ENCODE measurements around the gene SV2A. TPM values are rescaled to one million over a fixed set of nuclear protein-coding genes. Genes with fewer than 3 reads are reported as not detected.

Gene SV2A
- polyA plus RNA-seq, 4 donors = 0.54 to 3.9 (median 1.9) TPM; not detected in 1

DNA sequence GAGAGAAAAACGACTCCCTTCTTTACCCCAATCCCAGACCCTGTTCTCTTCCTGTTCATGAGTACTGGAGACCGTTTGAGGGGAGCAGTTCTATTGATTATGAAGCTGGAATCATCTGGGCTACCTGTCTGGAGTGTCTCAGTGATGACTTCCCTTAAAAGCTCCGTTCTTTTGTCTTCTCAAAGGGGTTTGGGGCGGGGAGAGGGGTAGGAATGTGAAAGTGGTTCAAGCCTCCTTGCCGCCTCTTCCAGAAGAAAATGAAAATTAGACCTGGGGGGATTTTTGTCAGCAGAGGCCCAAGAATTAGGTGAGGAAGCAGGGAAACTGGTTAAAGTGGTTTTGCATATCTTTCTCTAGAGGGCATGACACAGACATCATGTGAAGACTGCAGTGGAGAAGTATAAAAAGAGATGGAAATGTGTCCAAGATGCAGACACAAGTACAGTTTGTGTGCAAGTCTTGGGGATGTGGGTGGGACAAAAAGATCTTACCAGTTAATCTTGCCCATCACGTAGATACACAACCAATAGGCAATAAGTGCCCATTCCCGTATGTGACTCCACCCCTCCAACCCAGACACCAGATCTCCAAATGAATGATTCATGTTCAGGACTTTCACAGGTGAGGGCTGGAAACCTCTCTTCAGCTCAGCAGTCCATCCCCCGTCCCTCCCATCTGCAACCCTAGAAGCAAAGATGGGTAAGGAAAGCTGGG lies 19.5 kb upstream of the SV2A start:
- FAIRE-seq = no peak
- peak; percentile 74 to 91 for DNase-seq
- 8 to 20% (median 14%) methylated on average over 8 of the region's 8 CpGs for WGBS, 3 donors
- H3K9me3 ChIP-seq (ENCODE audit: control insufficient read depth in 2 of 2, insufficient read depth in 1 of 2, low read depth in 1 of 2, low read length in 1 of 2) = no peaks in the 10 kb centered on the region
- peaks cover 0 to 30% (median 6%) of the 10 kb centered on the region in 3 donors for H3K36me3 ChIP-seq (ENCODE audit: control insufficient read depth in 3 of 3, insufficient read depth in 2 of 3, low read depth in 1 of 3, low read length in 3 of 3)
- peak overlapping the region; percentile 75 to 93 (median 91) for H3K27ac ChIP-seq (ENCODE audit: low read depth in 1 of 3, low read length in 2 of 3)
- peaks cover 8 to 59% (median 9%) of the 10 kb centered on the region in 3 donors for H3K4me1 ChIP-seq (ENCODE audit: control insufficient read depth in 3 of 3, insufficient read depth in 2 of 3, low read depth in 1 of 3, low read length in 2 of 3)
- H3K27me3 ChIP-seq (ENCODE audit: control insufficient read depth in 3 of 3, insufficient read depth in 3 of 3, low read length in 3 of 3) = no peaks in the 10 kb centered on the region
- peak overlapping the region in 2 of 3 donors; percentile 62 to 69 for H3K4me3 ChIP-seq (ENCODE audit: low read depth in 1 of 3, low read length in 3 of 3)

- WGBS, 3 donors = 6 to 31% (median 29%) methylated on average over 18 of the region's 18 CpGs
- DNase-seq (peak; percentile 91 to 93), FAIRE-seq (no peak)
- Histone ChIP-seq H3K9me3 (ENCODE audit: control insufficient read depth in 2 of 2, insufficient read depth in 1 of 2, low read depth in 1 of 2, low read length in 1 of 2) (no peaks in the 10 kb centered on the region), H3K4me3 (ENCODE audit: low read depth in 1 of 3, low read length in 3 of 3) (peak within 1 kb of the TSS; percentile 12 to 69 (median 62)), H3K4me1 (ENCODE audit: control insufficient read depth in 3 of 3, insufficient read depth in 2 of 3, low read depth in 1 of 3, low read length in 2 of 3) (peaks cover 8 to 62% (median 9%) of the 10 kb centered on the region in 3 donors), H3K36me3 (ENCODE audit: control insufficient read depth in 3 of 3, insufficient read depth in 2 of 3, low read depth in 1 of 3, low read length in 3 of 3) (peaks cover 0 to 37% (median 11%) of the 10 kb centered on the region in 3 donors), H3K27me3 (ENCODE audit: control insufficient read depth in 3 of 3, insufficient read depth in 3 of 3, low read length in 3 of 3) (no peaks in the 10 kb centered on the region), H3K27ac (ENCODE audit: low read depth in 1 of 3, low read length in 2 of 3) (peak within 1 kb of the TSS; percentile 75 to 93 (median 91))
Observed at GRCh38 chr1:149936170-149936991, 18.7 kb upstream of the SV2A start, which contains the start of gene MTMR11. Gene MTMR11 (minus strand): TSS chr1:149936879. CDS start chr1:149936647, 232 bp downstream.

DNA sequence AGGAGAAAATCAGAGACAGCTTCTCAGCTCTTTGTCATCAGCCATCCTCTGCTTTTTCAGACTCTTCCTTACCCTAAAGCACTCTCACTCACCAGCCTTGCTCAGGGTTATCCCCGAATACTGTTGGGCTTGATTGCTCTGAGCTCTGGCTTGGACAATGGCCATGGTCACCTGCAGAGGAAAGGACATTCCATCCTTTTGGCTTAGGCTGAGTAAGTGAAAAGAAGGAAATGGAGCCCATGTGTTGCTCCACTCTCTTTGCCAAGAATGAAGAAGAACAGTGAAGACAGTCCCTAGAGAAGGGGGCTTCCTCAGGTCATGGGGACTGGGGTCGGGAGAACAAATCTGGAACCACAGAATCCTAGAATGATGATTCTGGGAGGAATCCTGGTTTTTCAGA lies 16.7 kb upstream of the SV2A start:
- H3K27me3 ChIP-seq (ENCODE audit: control insufficient read depth in 3 of 3, insufficient read depth in 3 of 3, low read length in 3 of 3) = no peaks in the 10 kb centered on the region
- WGBS, 3 donors = 72 to 95% (median 74%) methylated on average over 2 of the region's 2 CpGs
- H3K4me3 ChIP-seq (ENCODE audit: low read depth in 1 of 3, low read length in 3 of 3) = peak overlapping the region in 2 of 3 donors; percentile 62 to 69
- no peak for DNase-seq
- no peak for FAIRE-seq
- peaks cover 2 to 56% (median 29%) of the 10 kb centered on the region in 3 donors for H3K36me3 ChIP-seq (ENCODE audit: control insufficient read depth in 3 of 3, insufficient read depth in 2 of 3, low read depth in 1 of 3, low read length in 3 of 3)
- no peak overlapping the region for H3K27ac ChIP-seq (ENCODE audit: low read depth in 1 of 3, low read length in 2 of 3)
- peaks cover 6 to 66% (median 6%) of the 10 kb centered on the region in 3 donors for H3K4me1 ChIP-seq (ENCODE audit: control insufficient read depth in 3 of 3, insufficient read depth in 2 of 3, low read depth in 1 of 3, low read length in 2 of 3)
- H3K9me3 ChIP-seq (ENCODE audit: control insufficient read depth in 2 of 2, insufficient read depth in 1 of 2, low read depth in 1 of 2, low read length in 1 of 2) = no peaks in the 10 kb centered on the region

DNA sequence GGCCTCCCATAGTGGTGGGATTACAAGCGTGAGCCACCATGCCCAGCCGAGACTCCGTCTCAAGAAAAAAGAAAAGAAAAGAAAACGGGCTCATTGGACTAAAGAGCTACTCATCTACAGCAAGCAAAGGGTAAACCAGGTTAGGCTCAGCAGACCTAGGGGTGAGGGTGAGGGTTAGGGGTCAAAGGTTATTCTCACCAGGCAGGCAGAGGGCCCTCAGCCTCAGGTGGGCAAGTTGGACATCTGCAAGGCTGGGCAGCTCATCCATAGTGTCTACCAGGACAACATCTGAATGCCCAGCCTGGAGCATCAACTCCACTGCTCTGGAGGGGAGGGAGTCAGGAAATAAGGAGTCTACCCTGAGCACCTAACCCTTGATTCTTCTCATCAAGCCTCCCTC lies 15.6 kb upstream of the SV2A start:
- Histone ChIP-seq H3K36me3 (ENCODE audit: control insufficient read depth in 3 of 3, insufficient read depth in 2 of 3, low read depth in 1 of 3, low read length in 3 of 3) (peaks cover 2 to 61% (median 31%) of the 10 kb centered on the region in 3 donors), H3K4me1 (ENCODE audit: control insufficient read depth in 3 of 3, insufficient read depth in 2 of 3, low read depth in 1 of 3, low read length in 2 of 3) (peaks cover 6 to 70% (median 14%) of the 10 kb centered on the region in 3 donors), H3K27me3 (ENCODE audit: control insufficient read depth in 3 of 3, insufficient read depth in 3 of 3, low read length in 3 of 3) (no peaks in the 10 kb centered on the region)

GRCh38 chr1:149932474-149932873 lies 14.8 kb upstream of the SV2A start:
- peaks cover 2 to 65% (median 31%) of the 10 kb centered on the region in 3 donors for H3K36me3 ChIP-seq (ENCODE audit: control insufficient read depth in 3 of 3, insufficient read depth in 2 of 3, low read depth in 1 of 3, low read length in 3 of 3)
- peaks cover 6 to 63% (median 14%) of the 10 kb centered on the region in 3 donors for H3K4me1 ChIP-seq (ENCODE audit: control insufficient read depth in 3 of 3, insufficient read depth in 2 of 3, low read depth in 1 of 3, low read length in 2 of 3)
- DNase-seq (peak in 1 of 2 donors; percentile 41), FAIRE-seq (no peak)
- no peak overlapping the region for H3K4me3 ChIP-seq (ENCODE audit: low read depth in 1 of 3, low read length in 3 of 3)
- 74 to 92% (median 85%) methylated on average over 8 of the region's 8 CpGs for WGBS, 3 donors
- no peaks in the 10 kb centered on the region for H3K27me3 ChIP-seq (ENCODE audit: control insufficient read depth in 3 of 3, insufficient read depth in 3 of 3, low read length in 3 of 3)
- H3K27ac ChIP-seq (ENCODE audit: low read depth in 1 of 3, low read length in 2 of 3) = peak overlapping the region in 1 of 3 donors; percentile 12
- no peaks in the 10 kb centered on the region for H3K9me3 ChIP-seq (ENCODE audit: control insufficient read depth in 2 of 2, insufficient read depth in 1 of 2, low read depth in 1 of 2, low read length in 1 of 2)

More for the DNA sequence above, 15.6 kb upstream of the SV2A start:
- no peaks in the 10 kb centered on the region for H3K9me3 ChIP-seq (ENCODE audit: control insufficient read depth in 2 of 2, insufficient read depth in 1 of 2, low read depth in 1 of 2, low read length in 1 of 2)
- FAIRE-seq (no peak), DNase-seq (no peak)
- peak overlapping the region in 1 of 3 donors; percentile 69 for H3K4me3 ChIP-seq (ENCODE audit: low read depth in 1 of 3, low read length in 3 of 3)
- no peak overlapping the region for H3K27ac ChIP-seq (ENCODE audit: low read depth in 1 of 3, low read length in 2 of 3)
- WGBS, 3 donors = 94 to 99% (median 95%) methylated on average over 4 of the region's 4 CpGs

- 81 to 87% (median 86%) methylated on average over 13 of the region's 13 CpGs for WGBS, 3 donors
- no peak for FAIRE-seq
- DNase-seq = no peak
- Histone ChIP-seq H3K9me3 (ENCODE audit: control insufficient read depth in 2 of 2, insufficient read depth in 1 of 2, low read depth in 1 of 2, low read length in 1 of 2) (no peaks in the 10 kb centered on the region), H3K27ac (ENCODE audit: low read depth in 1 of 3, low read length in 2 of 3) (peak overlapping the region in 1 of 3 donors; percentile 12), H3K4me1 (ENCODE audit: control insufficient read depth in 3 of 3, insufficient read depth in 2 of 3, low read depth in 1 of 3, low read length in 2 of 3) (peaks cover 7 to 57% (median 11%) of the 10 kb centered on the region in 3 donors), H3K36me3 (ENCODE audit: control insufficient read depth in 3 of 3, insufficient read depth in 2 of 3, low read depth in 1 of 3, low read length in 3 of 3) (peaks cover 2 to 72% (median 33%) of the 10 kb centered on the region in 3 donors), H3K27me3 (ENCODE audit: control insufficient read depth in 3 of 3, insufficient read depth in 3 of 3, low read length in 3 of 3) (no peaks in the 10 kb centered on the region), H3K4me3 (ENCODE audit: low read depth in 1 of 3, low read length in 3 of 3) (no peak overlapping the region)
Observed at GRCh38 chr1:149931212-149931790, 13.7 kb upstream of the SV2A start.

GRCh38 chr1:149929856-149930255 lies 12.2 kb upstream of the SV2A start:
- H3K27me3 ChIP-seq (ENCODE audit: control insufficient read depth in 3 of 3, insufficient read depth in 3 of 3, low read length in 3 of 3) = no peaks in the 10 kb centered on the region
- peaks cover 6 to 74% (median 39%) of the 10 kb centered on the region in 3 donors for H3K36me3 ChIP-seq (ENCODE audit: control insufficient read depth in 3 of 3, insufficient read depth in 2 of 3, low read depth in 1 of 3, low read length in 3 of 3)
- 75 to 79% (median 76%) methylated on average over 2 of the region's 2 CpGs for WGBS, 3 donors
- no peaks in the 10 kb centered on the region for H3K9me3 ChIP-seq (ENCODE audit: control insufficient read depth in 2 of 2, insufficient read depth in 1 of 2, low read depth in 1 of 2, low read length in 1 of 2)
- no peak for DNase-seq
- H3K27ac ChIP-seq (ENCODE audit: low read depth in 1 of 3, low read length in 2 of 3) = peak overlapping the region in 1 of 3 donors; percentile 94
- H3K4me3 ChIP-seq (ENCODE audit: low read depth in 1 of 3, low read length in 3 of 3) = no peak overlapping the region
- peaks cover 9 to 53% (median 17%) of the 10 kb centered on the region in 3 donors for H3K4me1 ChIP-seq (ENCODE audit: control insufficient read depth in 3 of 3, insufficient read depth in 2 of 3, low read depth in 1 of 3, low read length in 2 of 3)
- FAIRE-seq = no peak

DNA sequence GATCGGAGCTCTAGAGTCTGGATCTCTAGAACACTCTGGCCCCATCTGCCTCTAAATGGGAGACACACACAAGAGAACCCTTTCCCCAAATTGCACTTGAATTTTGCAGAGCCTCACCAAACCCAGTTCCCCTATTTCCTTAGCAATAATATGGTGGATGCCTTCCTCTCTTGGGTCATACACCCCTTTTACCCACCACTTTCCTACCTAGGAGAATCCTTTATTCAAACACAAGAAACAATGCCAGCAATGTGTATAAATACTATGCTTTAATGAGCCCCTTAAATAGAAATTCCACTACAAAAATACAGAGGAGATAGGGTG lies 10.7 kb upstream of the SV2A start:
- H3K36me3 ChIP-seq (ENCODE audit: control insufficient read depth in 3 of 3, insufficient read depth in 2 of 3, low read depth in 1 of 3, low read length in 3 of 3) = peaks cover 9 to 70% (median 47%) of the 10 kb centered on the region in 3 donors
- H3K4me1 ChIP-seq (ENCODE audit: control insufficient read depth in 3 of 3, insufficient read depth in 2 of 3, low read depth in 1 of 3, low read length in 2 of 3) = peaks cover 4 to 42% (median 17%) of the 10 kb centered on the region in 3 donors
- no peaks in the 10 kb centered on the region for H3K27me3 ChIP-seq (ENCODE audit: control insufficient read depth in 3 of 3, insufficient read depth in 3 of 3, low read length in 3 of 3)
- FAIRE-seq (no peak), DNase-seq (no peak)
- 6 to 13% (median 11%) methylated on average over 1 of the region's 1 CpG for WGBS, 3 donors
- peak overlapping the region; percentile 90 to 98 (median 94) for H3K27ac ChIP-seq (ENCODE audit: low read depth in 1 of 3, low read length in 2 of 3)
- H3K9me3 ChIP-seq (ENCODE audit: control insufficient read depth in 2 of 2, insufficient read depth in 1 of 2, low read depth in 1 of 2, low read length in 1 of 2) = no peaks in the 10 kb centered on the region
- peak overlapping the region; percentile 22 to 92 (median 72) for H3K4me3 ChIP-seq (ENCODE audit: low read depth in 1 of 3, low read length in 3 of 3)

Measured in small intestine (tissue), 7 donors.